Camera-type eye (tissue), 1 donor: ENCODE data around the gene LSM6. TPM values are rescaled to one million over a fixed set of nuclear protein-coding genes. Genes with fewer than 3 reads are reported as not detected.

ENCODE experiments used
- total RNA-seq: library from RNA; depleted of rRNA; stranded (reverse); fragments of >200 nt; gene quantifications from one replicate; pipeline ENCODE4 v1.2.3, GENCODE V29; 2014

LSM6 gene
- total RNA-seq: 40.5 TPM

GRCh38 chr4:146175541-146176453, at the start of gene LSM6:
LSM6 (plus strand) TSS chr4:146175718; CDS start chr4:146182922, 7,204 bp downstream.

GRCh38 chr4:146214238-146214637, 38.7 kb downstream of the LSM6 start, which contains the start of gene REELD1:
REELD1 (plus strand) TSS chr4:146214538; CDS start chr4:146216953, 2,415 bp downstream.

Other genes starting within 250 kb of the LSM6 start
- 34.6 TPM for gene ZNF827, start 236.9 kb upstream of the LSM6 start, total RNA-seq
- gene REELD1, start 38.8 kb downstream of the LSM6 start, total RNA-seq: not detected